Adrenal gland (tissue), 12 donors: ENCODE measurements around the gene FAH. TPM values are rescaled to one million over a fixed set of nuclear protein-coding genes. Genes with fewer than 3 reads are reported as not detected.

ENCODE experiments used
- DNase-seq, 7 donors: peaks; one replicate each; pipeline ENCODE4 v3.0.0-alpha.2; 2019 to 2020
- H3K27ac ChIP-seq, 5 donors: fragments of 200-600 bp; sonication (generic) in 4 of 5; 1 replicate in 3 of 5; 2 replicates in 2 of 5; pipeline versions ENCODE4 v1.5.1 to v1.8.0; 2016 to 2020; ENCODE audit warnings: mild to moderate bottlenecking in 1 of 5
- H3K27me3 ChIP-seq: fragments of 200-600 bp; 2 replicates; pipeline ENCODE4 v1.8.0; 2021
- H3K36me3 ChIP-seq, 2 donors: fragments of 200-600 bp; replicated peaks in 1 of 2; 1 replicate in 1 of 2; 2 replicates in 1 of 2; pipeline versions ENCODE4 v1.5.1 to v1.8.0; 2018 to 2022
- H3K4me1 ChIP-seq, 2 donors: fragments of 200-600 bp; replicated peaks in 1 of 2; 1 replicate in 1 of 2; 2 replicates in 1 of 2; pipeline versions ENCODE4 v1.5.1 to v1.8.0; 2018 to 2021
- H3K4me3 ChIP-seq, 4 donors: fragments of 200-600 bp; sonication (generic) in 3 of 4; one replicate each; pipeline ENCODE4 v1.5.1; 2016 to 2018
- H3K9me3 ChIP-seq, 3 donors: fragments of 200-600 bp; sonication (generic) in 1 of 3; replicated peaks in 1 of 3; 1 replicate in 2 of 3; 2 replicates in 1 of 3; pipeline versions ENCODE4 v1.5.1 to v1.8.0; 2016 to 2021
- CTCF ChIP-seq, 6 experiments: fragments of 450-650 bp in 4 of 6; fragments of 200-600 bp in 2 of 6; sonication (generic) in 1 of 6; IDR thresholded peaks; 1 replicate in 5 of 6; 2 replicates in 1 of 6; pipeline versions ENCODE4 v1.5.1 to v1.8.0; 2016 to 2021; ENCODE audit warnings: antibody characterized with exemption in 6 of 6, mild to moderate bottlenecking in 2 of 6, moderate library complexity in 1 of 6
- POLR2A ChIP-seq, 2 donors: fragments of 450-650 bp; IDR thresholded peaks; one replicate each; pipeline ENCODE4 v1.6.1; 2017; ENCODE audit warnings: antibody characterized with exemption in 2 of 2, mild to moderate bottlenecking in 2 of 2, moderate library complexity in 1 of 2
- WGBS, 4 donors: extraction: QIAGEN DNeasy Blood & Tissue Kit in 2 of 4; methylation state at CpG; one replicate each; pipeline versions ENCODE4 v1.1.5 to v1.1.7; 2013 to 2017; 5-methylcytosine and 5-hydroxymethylcytosine counted together
- intact Hi-C, 2 donors: fragments of 100-400 bp; cut with DNase I; formaldehyde crosslinking; loops; one replicate each; pipeline versions ENCODE4 v1.14.1 to v1.15.0; 2022 to 2023
- polyA plus RNA-seq, 3 donors: library from polyadenylated mRNA; stranded (reverse); fragments of 200-250 nt in 2 of 3; fragments of 350-450 nt in 1 of 3; fragmentation: Illumina TruSeq in 1 of 3; extraction: RNeasy Lipid Tissue Mini Kit (QIAGEN cat#74804) in 1 of 3; gene quantifications; one replicate each; pipeline ENCODE4 v1.2.3, GENCODE V29; 2013 to 2014
- total RNA-seq, 9 donors: library from RNA; depleted of rRNA in 4 of 9; stranded (reverse); fragments of >200 nt in 4 of 9; fragments of 120-200 nt in 1 of 9; fragmentation: NEBNext Ultra II Directional in 1 of 9; extraction: Animal tissue kit (Norgen Biotek cat#: 25700) in 1 of 9; gene quantifications; one replicate each; pipeline versions ENCODE4 v1.1.0 to v1.2.4, GENCODE V29; 2013 to 2023
- donor health status: healthy with polysubstance abuse.
- donor health status: Bipolar disorder and iron deficiency.
- donor health status: DM: yes; HTN: yes; CAD: no.
- donor health status: DM: no; HTN: no; CAD: no.
- donor health status: DM: no; HTN: no; CAD: no.
- donor health status: DM: yes; HTN: yes; CAD: no.

Gene FAH
- total and polyA plus RNA-seq, 12 donors: 56.9 to 157 (median 106) TPM

- Histone ChIP-seq H3K4me1 (no peaks in the 10 kb centered on the region), H3K4me3 (no peak overlapping the region), H3K9me3 (no peaks in the 10 kb centered on the region), H3K27ac (no peak overlapping the region), H3K36me3 (no peaks in the 10 kb centered on the region), H3K27me3 (no peaks in the 10 kb centered on the region)
- intact Hi-C loops: no loop called here
- WGBS, 4 donors: 86 to 100% (median 93%) methylated on average over 1 of the region's 1 CpG
- TF ChIP-seq POLR2A (IDR thresholded peaks at IDR 0.05) (no peak), CTCF (IDR thresholded peaks at IDR 0.05) (no peak)
- peak in 1 of 7 donors; percentile 2 for DNase-seq
Observed at GRCh38 chr15:80194186-80194585, 41.4 kb downstream of the FAH start.

- Histone ChIP-seq H3K4me1 (no peaks in the 10 kb centered on the region), H3K9me3 (no peaks in the 10 kb centered on the region)
- TF ChIP-seq CTCF (IDR thresholded peaks at IDR 0.05) (no peak), POLR2A (IDR thresholded peaks at IDR 0.05) (no peak)
Observed at GRCh38 chr15:80194914-80195313, 42.1 kb downstream of the FAH start.

GRCh38 chr15:80199366-80199765, 46.6 kb downstream of the FAH start:
- H3K36me3 ChIP-seq: no peaks in the 10 kb centered on the region
- intact Hi-C loops: no loop called here
- DNase-seq: peak in 1 of 7 donors; percentile 17
- H3K4me3 ChIP-seq: no peak overlapping the region
- no peaks in the 10 kb centered on the region for H3K27me3 ChIP-seq
- H3K4me1 ChIP-seq: no peaks in the 10 kb centered on the region
- no peaks in the 10 kb centered on the region for H3K9me3 ChIP-seq
- TF ChIP-seq CTCF (IDR thresholded peaks at IDR 0.05): no peak
- no peak overlapping the region for H3K27ac ChIP-seq
- WGBS, 4 donors: 70 to 81% (median 75%) methylated on average over 2 of the region's 2 CpGs

More at GRCh38 chr15:80194914-80195313, 42.1 kb downstream of the FAH start:
- intact Hi-C loops: no loop called here
- H3K4me3 ChIP-seq: no peak overlapping the region
- H3K36me3 ChIP-seq: no peaks in the 10 kb centered on the region
- WGBS, 4 donors: 58 to 91% (median 84%) methylated on average over 1 of the region's 1 CpG
- H3K27me3 ChIP-seq: no peaks in the 10 kb centered on the region
- H3K27ac ChIP-seq: no peak overlapping the region
- DNase-seq: peak in 1 of 7 donors; percentile 24

- no peak overlapping the region for H3K27ac ChIP-seq
- H3K9me3 ChIP-seq: no peaks in the 10 kb centered on the region
- peak in 1 of 7 donors; percentile 2 for DNase-seq
- intact Hi-C loops: no loop called here
- no peaks in the 10 kb centered on the region for H3K36me3 ChIP-seq
- 63 to 94% (median 88%) methylated on average over 3 of the region's 3 CpGs for WGBS, 4 donors
- H3K4me1 ChIP-seq: no peaks in the 10 kb centered on the region
- TF ChIP-seq CTCF (IDR thresholded peaks at IDR 0.05) (no peak), POLR2A (IDR thresholded peaks at IDR 0.05) (no peak)
- no peak overlapping the region for H3K4me3 ChIP-seq
- no peaks in the 10 kb centered on the region for H3K27me3 ChIP-seq
Observed at GRCh38 chr15:80199869-80200268, 47.1 kb downstream of the FAH start.
